Breast epithelium (tissue), 4 donors: ENCODE results near the gene CACNB2. TPM values are rescaled to one million over a fixed set of nuclear protein-coding genes. Genes with fewer than 3 reads are reported as not detected.

Source experiments
- DNase-seq, 2 donors: peaks; one replicate each; pipeline ENCODE4 v3.0.0-alpha.2; 2019; ENCODE audit warnings: low spot score in 2 of 2
- H3K27ac ChIP-seq, 2 donors: fragments of 200-600 bp; sonication (generic) in 1 of 2; one replicate each; pipeline ENCODE4 v1.5.1; 2016 to 2019; ENCODE audit warnings: mild to moderate bottlenecking in 1 of 2
- H3K27me3 ChIP-seq, 2 donors: fragments of 200-600 bp; sonication (generic) in 1 of 2; one replicate each; pipeline versions ENCODE4 v1.5.1 to v1.6.0; 2017 to 2019; ENCODE audit warnings: control low read depth in 1 of 2, mild to moderate bottlenecking in 1 of 2
- H3K36me3 ChIP-seq: fragments of 200-600 bp; one replicate; pipeline ENCODE4 v1.5.1; 2019
- H3K4me1 ChIP-seq, 2 donors: fragments of 200-600 bp; sonication (generic); one replicate each; pipeline ENCODE4 v1.5.1; 2016 to 2019; ENCODE audit warnings: control low read depth in 1 of 2
- H3K4me3 ChIP-seq, 3 donors: fragments of 200-600 bp; sonication (generic); 1 replicate in 2 of 3; 2 replicates in 1 of 3; pipeline ENCODE4 v1.5.1; 2016 to 2019; ENCODE audit warnings: mild to moderate bottlenecking in 3 of 3, moderate library complexity in 2 of 3
- H3K9me3 ChIP-seq, 2 donors: fragments of 200-600 bp; sonication (generic) in 1 of 2; one replicate each; pipeline ENCODE4 v1.5.1; 2016 to 2019; ENCODE audit warnings: control low read depth in 1 of 2
- POLR2A ChIP-seq: fragments of 450-650 bp; IDR thresholded peaks from one replicate; pipeline ENCODE4 v1.6.1; 2016; ENCODE audit warnings: antibody characterized with exemption, mild to moderate bottlenecking, moderate library complexity
- POLR2AphosphoS5 ChIP-seq, 3 donors: sonication (generic); formaldehyde crosslinking; IDR thresholded peaks; one replicate each; pipeline ENCODE4 v1.6.1; 2017; ENCODE audit warnings: antibody characterized with exemption in 3 of 3
- intact Hi-C: fragments of 100-400 bp; cut with DNase I; formaldehyde crosslinking; loops from one replicate; pipeline ENCODE4 v1.15.1; 2023; ENCODE audit warnings: low total_unique reads
- total RNA-seq, 3 donors: library from RNA; depleted of rRNA; stranded (reverse); fragments of >200 nt; gene quantifications; one replicate each; pipeline ENCODE4 v1.1.0, GENCODE V29; 2016
- TF ChIP-seq, protein P1 (sequence below), 3 donors: fragments of 450-650 bp; IDR thresholded peaks; one replicate each; pipeline ENCODE4 v1.5.1; 2016 to 2017; ENCODE audit warnings: antibody characterized with exemption in 3 of 3, mild to moderate bottlenecking in 3 of 3, moderate library complexity in 3 of 3

The CACNB2 gene
- total RNA-seq, 3 donors from 2014 or later = 0.48 to 8.9 (median 7.5) TPM

DNA sequence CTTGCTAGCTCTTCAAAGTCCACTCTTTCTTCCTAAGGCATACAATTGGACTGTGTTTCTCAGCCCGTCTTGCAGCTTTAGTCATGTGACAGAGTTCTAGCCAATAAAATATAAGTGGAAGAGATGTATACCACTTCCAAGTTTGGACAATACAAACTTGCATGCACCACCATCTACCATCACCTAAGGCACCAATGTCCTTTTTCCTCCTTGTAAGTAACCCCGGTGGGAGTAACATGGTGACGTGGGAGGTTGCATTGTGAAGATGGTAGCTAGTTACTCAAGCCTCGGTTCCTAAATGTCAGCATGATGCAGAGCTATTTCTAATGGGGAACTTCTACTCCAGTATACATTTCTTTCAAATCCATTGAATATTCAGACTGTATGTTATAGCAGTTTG, 5.3 kb upstream of the CACNB2 start:
- intact Hi-C loops = no loop called here

DNA sequence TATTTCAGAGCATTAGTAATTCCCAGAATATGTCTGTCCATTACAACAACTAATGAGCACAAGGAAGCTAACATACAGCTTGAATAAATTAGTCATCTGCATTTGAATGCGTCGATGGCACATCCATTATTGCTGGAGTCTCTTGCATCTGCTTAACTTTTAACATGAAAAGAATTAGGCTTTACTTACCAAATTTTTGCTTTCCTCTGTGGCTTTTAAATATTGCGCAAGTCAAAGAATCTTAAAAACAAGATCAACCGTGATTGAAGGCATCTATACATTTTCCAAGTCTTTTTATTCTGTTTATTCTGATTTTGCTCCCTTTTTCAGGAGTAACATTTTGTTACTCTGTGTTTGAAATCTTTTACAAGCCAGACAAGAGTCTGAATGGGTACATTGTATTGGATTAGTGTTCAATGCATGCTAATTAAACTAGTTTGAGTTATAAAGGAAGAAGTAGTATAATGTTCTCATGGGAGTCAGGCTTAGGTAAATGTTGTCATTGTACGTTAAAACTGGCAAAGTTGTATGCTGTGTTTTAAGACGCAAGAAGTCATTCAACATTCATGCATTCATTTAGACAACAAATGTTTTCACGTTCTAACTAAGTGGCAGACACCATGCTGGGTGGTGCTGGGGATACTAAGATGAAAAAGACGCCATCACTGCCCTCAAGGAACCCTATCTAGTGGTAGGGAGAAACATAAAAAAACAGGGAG, 4.0 kb upstream of the CACNB2 start:
- H3K9me3 ChIP-seq = no peaks in the 10 kb centered on the region
- H3K4me1 ChIP-seq = no peaks in the 10 kb centered on the region
- H3K27ac ChIP-seq = no peak overlapping the region
- no peak for DNase-seq
- H3K4me3 ChIP-seq = no peak overlapping the region
- TF ChIP-seq POLR2AphosphoS5 (IDR thresholded peaks at IDR 0.05) (no peak), POLR2A (no peak)
- TF ChIP-seq, protein P1, sequence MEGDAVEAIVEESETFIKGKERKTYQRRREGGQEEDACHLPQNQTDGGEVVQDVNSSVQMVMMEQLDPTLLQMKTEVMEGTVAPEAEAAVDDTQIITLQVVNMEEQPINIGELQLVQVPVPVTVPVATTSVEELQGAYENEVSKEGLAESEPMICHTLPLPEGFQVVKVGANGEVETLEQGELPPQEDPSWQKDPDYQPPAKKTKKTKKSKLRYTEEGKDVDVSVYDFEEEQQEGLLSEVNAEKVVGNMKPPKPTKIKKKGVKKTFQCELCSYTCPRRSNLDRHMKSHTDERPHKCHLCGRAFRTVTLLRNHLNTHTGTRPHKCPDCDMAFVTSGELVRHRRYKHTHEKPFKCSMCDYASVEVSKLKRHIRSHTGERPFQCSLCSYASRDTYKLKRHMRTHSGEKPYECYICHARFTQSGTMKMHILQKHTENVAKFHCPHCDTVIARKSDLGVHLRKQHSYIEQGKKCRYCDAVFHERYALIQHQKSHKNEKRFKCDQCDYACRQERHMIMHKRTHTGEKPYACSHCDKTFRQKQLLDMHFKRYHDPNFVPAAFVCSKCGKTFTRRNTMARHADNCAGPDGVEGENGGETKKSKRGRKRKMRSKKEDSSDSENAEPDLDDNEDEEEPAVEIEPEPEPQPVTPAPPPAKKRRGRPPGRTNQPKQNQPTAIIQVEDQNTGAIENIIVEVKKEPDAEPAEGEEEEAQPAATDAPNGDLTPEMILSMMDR (IDR thresholded peaks at IDR 0.05) = no peak
- H3K27me3 ChIP-seq = peaks cover 0 to 10% of the 10 kb centered on the region in 2 donors
- intact Hi-C loops = no loop called here
- H3K36me3 ChIP-seq = no peaks in the 10 kb centered on the region

More for the DNA sequence above, 5.3 kb upstream of the CACNB2 start:
- TF ChIP-seq POLR2A = no peak
- no peak for TF ChIP-seq POLR2AphosphoS5 (IDR thresholded peaks at IDR 0.05)
- TF ChIP-seq, protein P1 (IDR thresholded peaks at IDR 0.05) = no peak
- no peak for DNase-seq
- no peaks in the 10 kb centered on the region for H3K4me1 ChIP-seq
- H3K27me3 ChIP-seq = peaks cover 0 to 4% of the 10 kb centered on the region in 2 donors
- H3K4me3 ChIP-seq = no peak overlapping the region
- no peaks in the 10 kb centered on the region for H3K36me3 ChIP-seq
- H3K9me3 ChIP-seq = no peaks in the 10 kb centered on the region
- H3K27ac ChIP-seq = no peak overlapping the region

DNA sequence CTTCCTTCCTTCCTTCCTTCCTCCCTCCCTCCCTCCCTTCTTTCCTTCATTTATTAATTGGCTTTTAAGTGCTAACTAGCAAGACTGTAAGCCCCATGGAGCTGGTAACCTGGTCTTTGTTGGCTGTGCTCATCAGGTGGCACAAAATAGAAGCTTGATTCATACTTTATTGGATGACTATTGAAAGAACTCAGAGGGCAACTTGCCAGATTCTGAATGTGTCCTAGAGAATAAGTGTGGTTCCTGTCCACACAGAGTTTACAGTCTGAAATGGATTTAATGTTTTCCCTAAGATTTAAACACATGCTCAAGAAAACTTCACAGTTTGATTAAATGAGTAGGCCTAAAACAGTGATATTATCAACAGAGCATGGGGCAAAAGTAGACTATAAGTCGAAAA, 3.1 kb upstream of the CACNB2 start:
- TF ChIP-seq POLR2AphosphoS5 (IDR thresholded peaks at IDR 0.05) (no peak), POLR2A (no peak)
- TF ChIP-seq, protein P1 (IDR thresholded peaks at IDR 0.05) = no peak

DNA sequence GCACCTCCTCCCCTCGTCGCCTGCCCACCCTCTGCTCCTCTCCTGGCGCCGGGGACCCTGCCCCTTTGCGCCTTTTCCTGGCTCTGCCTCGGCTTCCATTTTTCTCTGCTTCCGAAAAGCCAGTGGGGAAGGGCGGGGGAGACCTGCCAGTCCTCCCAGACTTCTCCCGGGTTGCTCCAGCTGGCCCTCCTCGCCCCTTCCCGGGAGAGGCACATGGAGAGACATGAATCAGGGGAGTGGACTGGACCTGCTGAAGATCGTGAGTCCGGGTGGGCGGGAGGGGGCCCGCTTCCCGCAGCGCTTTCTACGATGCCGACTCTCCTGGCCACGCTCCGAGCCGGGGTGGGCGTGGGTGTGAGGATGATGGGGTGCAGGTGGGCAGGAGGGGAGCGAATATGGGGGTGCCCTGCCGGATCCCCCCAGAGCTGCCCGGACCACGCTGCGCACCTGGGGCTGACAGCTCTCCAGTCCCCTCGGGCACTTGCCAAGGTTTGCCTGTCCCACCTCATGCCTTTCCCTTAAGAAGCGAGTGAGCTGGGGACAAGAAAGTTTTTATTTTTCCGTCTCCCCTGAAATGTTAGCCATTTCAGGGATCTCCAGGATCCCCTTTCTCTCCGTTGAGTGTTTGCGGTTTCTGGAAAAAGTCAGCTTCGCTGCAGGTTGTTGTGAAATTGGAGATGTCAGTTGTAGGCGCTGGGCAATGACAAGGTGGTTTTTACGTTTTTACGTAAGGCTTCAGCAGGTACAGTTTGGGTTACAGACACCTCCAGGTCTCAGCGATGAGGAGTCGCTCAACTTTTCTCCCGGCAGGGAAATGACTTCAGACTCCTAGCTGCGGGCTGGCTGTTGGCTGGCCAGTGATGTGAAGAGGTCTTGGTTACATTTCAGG, 977 bp downstream of the CACNB2 start:
- no peak for DNase-seq
- Histone ChIP-seq H3K27me3 (peaks cover 0 to 10% of the 10 kb centered on the region in 2 donors), H3K4me1 (no peaks in the 10 kb centered on the region), H3K36me3 (no peaks in the 10 kb centered on the region), H3K9me3 (no peaks in the 10 kb centered on the region), H3K27ac (peak overlapping the region; percentile 33 to 64), H3K4me3 (peak overlapping the region; percentile 58 to 74 (median 61))
- intact Hi-C loops = no loop called here
- TF ChIP-seq POLR2AphosphoS5 (IDR thresholded peaks at IDR 0.05) (no peak), POLR2A (no peak)
- TF ChIP-seq, protein P1 (IDR thresholded peaks at IDR 0.05) = no peak

More for the DNA sequence above, 3.1 kb upstream of the CACNB2 start:
- Histone ChIP-seq H3K27me3 (peaks cover 0 to 10% of the 10 kb centered on the region in 2 donors), H3K4me3 (no peak overlapping the region), H3K36me3 (no peaks in the 10 kb centered on the region), H3K27ac (no peak overlapping the region), H3K4me1 (no peaks in the 10 kb centered on the region), H3K9me3 (no peaks in the 10 kb centered on the region)
- intact Hi-C loops = no loop called here
- DNase-seq = no peak

DNA sequence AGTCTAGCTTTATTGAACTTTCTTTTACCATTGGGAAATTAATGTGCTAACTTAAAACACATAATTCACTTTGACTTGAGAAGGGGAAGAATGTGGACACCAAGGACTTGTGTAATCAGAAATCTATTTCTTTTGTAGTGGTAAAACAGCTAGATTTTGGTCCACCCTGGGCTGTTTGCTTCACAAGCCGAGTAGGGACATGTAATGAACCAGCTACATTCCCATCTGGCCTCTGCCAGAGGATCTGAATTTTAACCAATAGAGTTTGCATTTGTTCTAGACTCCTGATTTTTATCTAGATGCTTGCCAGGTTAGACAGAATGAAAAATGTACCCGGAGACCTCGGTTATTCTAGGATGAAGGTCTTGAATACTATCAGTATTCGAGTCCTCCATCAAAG, 1.9 kb downstream of the CACNB2 start:
- Histone ChIP-seq H3K4me3 (peak overlapping the region in 1 of 3 donors; percentile 58), H3K27me3 (peaks cover 0 to 10% of the 10 kb centered on the region in 2 donors), H3K9me3 (no peaks in the 10 kb centered on the region), H3K36me3 (no peaks in the 10 kb centered on the region), H3K4me1 (no peaks in the 10 kb centered on the region), H3K27ac (no peak overlapping the region)
- intact Hi-C loops = no loop called here
- DNase-seq = no peak
- TF ChIP-seq POLR2A = no peak
- TF ChIP-seq, protein P1 (IDR thresholded peaks at IDR 0.05) = no peak
